HG02852 (cell line): ENCODE results near the gene ANKZF1.
A peak's percentile ranks its signal among the peaks of the same experiment; 100 is the strongest.

Experiments used
- ATAC-seq: cut with Tn5 transposase; IDR thresholded peaks from one replicate; pipeline ENCODE4 v1.9.1; 2021; ENCODE audit warnings: mild to moderate bottlenecking, moderate library complexity; ENCODE audit not compliant: unreplicated experiment

The ANKZF1 gene

GRCh38 chr2:219223831-219224610, 5.6 kb upstream of the ANKZF1 start:
- ATAC-seq, result no peak

- ATAC-seq, result no peak
Measured at GRCh38 chr2:219225350-219225749, 4.3 kb upstream of the ANKZF1 start.

GRCh38 chr2:219228041-219228910, 1.3 kb upstream of the ANKZF1 start:
- no peak for ATAC-seq

GRCh38 chr2:219228911-219229304, 698 bp upstream of the ANKZF1 start:
- peak; percentile 15 for ATAC-seq

- no peak for ATAC-seq
Measured at GRCh38 chr2:219230059-219230540, 494 bp downstream of the ANKZF1 start.

- ATAC-seq, result no peak
Measured at GRCh38 chr2:219234331-219234730, 4.7 kb downstream of the ANKZF1 start.

GRCh38 chr2:219243291-219243761, 13.7 kb downstream of the ANKZF1 start:
- ATAC-seq, result no peak

- ATAC-seq, result no peak
Measured at GRCh38 chr2:219244789-219245147, 15.2 kb downstream of the ANKZF1 start.

- ATAC-seq, result peak; percentile 85
Measured at GRCh38 chr2:219245148-219245898, 15.7 kb downstream of the ANKZF1 start, which contains the start of the genes GLB1L and STK16. GLB1L (minus strand) TSS chr2:219245444; CDS start chr2:219243573, 1,871 bp downstream. STK16 (plus strand) TSS chr2:219245479; CDS start chr2:219246000, 521 bp downstream.

GRCh38 chr2:219245899-219246230, 16.3 kb downstream of the ANKZF1 start:
- ATAC-seq, result no peak

GRCh38 chr2:219246559-219246958, 17.0 kb downstream of the ANKZF1 start:
- ATAC-seq, result no peak

GRCh38 chr2:219247678-219248642, 18.4 kb downstream of the ANKZF1 start:
- no peak for ATAC-seq

GRCh38 chr2:219248845-219249202, 19.2 kb downstream of the ANKZF1 start:
- ATAC-seq, result no peak

- no peak for ATAC-seq
Measured at GRCh38 chr2:219249203-219249980, 19.8 kb downstream of the ANKZF1 start.

GRCh38 chr2:219250049-219250781, 20.6 kb downstream of the ANKZF1 start:
- ATAC-seq, result no peak

GRCh38 chr2:219251656-219252055, 22.1 kb downstream of the ANKZF1 start:
- ATAC-seq, result no peak

GRCh38 chr2:219252084-219252483, 22.5 kb downstream of the ANKZF1 start:
- ATAC-seq, result no peak

GRCh38 chr2:219252570-219252899, 22.9 kb downstream of the ANKZF1 start:
- no peak for ATAC-seq
